Transverse colon (tissue), 4 donors: ENCODE measurements around the gene NRP1. TPM values are rescaled to one million over a fixed set of nuclear protein-coding genes. Genes with fewer than 3 reads are reported as not detected.

Experiments used
- DNase-seq: peaks from one replicate; pipeline ENCODE4 v3.0.0-alpha.2; 2019
- H3K27ac ChIP-seq, 4 donors: fragments of 200-600 bp; sonication (generic); 2 replicates each; pipeline ENCODE4 v1.5.1; 2016 to 2018; ENCODE audit warnings: inconsistent platforms in 4 of 4
- H3K27me3 ChIP-seq: fragments of 200-600 bp; sonication (generic); 2 replicates; pipeline ENCODE4 v1.5.1; 2017; ENCODE audit warnings: inconsistent platforms
- H3K36me3 ChIP-seq, 4 donors: fragments of 200-600 bp; sonication (generic); 2 replicates each; pipeline ENCODE4 v1.5.1; 2017 to 2019; ENCODE audit warnings: inconsistent platforms in 4 of 4
- H3K4me1 ChIP-seq, 4 donors: fragments of 200-600 bp; sonication (generic); 2 replicates each; pipeline ENCODE4 v1.5.1; 2017 to 2020; ENCODE audit warnings: inconsistent platforms in 4 of 4
- H3K4me3 ChIP-seq, 4 donors: fragments of 200-600 bp; sonication (generic); 1 replicate in 1 of 4; 2 replicates in 3 of 4; pipeline versions ENCODE4 v1.5.1 to v1.6.1; 2017 to 2019; ENCODE audit warnings: inconsistent platforms in 4 of 4
- H3K9me3 ChIP-seq, 2 donors: fragments of 200-600 bp; sonication (generic); 2 replicates each; pipeline ENCODE4 v1.5.1; 2017 to 2019; ENCODE audit warnings: inconsistent platforms in 2 of 2
- EP300 ChIP-seq: sonication (generic); formaldehyde crosslinking; IDR thresholded peaks from one replicate; pipeline ENCODE4 v1.6.1; 2017; ENCODE audit warnings: antibody characterized with exemption, low read depth
- POLR2A ChIP-seq: fragments of 450-650 bp; IDR thresholded peaks from one replicate; pipeline ENCODE4 v1.6.1; 2016; ENCODE audit warnings: antibody characterized with exemption, mild to moderate bottlenecking, moderate library complexity
- POLR2AphosphoS5 ChIP-seq, 3 donors: sonication (generic); formaldehyde crosslinking; IDR thresholded peaks; one replicate each; pipeline ENCODE4 v1.6.1; 2016; ENCODE audit warnings: antibody characterized with exemption in 3 of 3
- WGBS, 2 donors: methylation state at CpG; one replicate each; pipeline ENCODE4 v1.1.5; 2018; ENCODE audit warnings: low coverage in 1 of 2; 5-methylcytosine and 5-hydroxymethylcytosine counted together
- in situ Hi-C, 4 donors: fragments of 200-750 bp; cut with MboI; loops; one replicate each; pipeline versions ENCODE4 v1.15.0 to v1.15.1; 2017; ENCODE audit warnings: low sequenced_read_pairs in 3 of 4, low pct_ligation_motif_present in 1 of 4, low pct_unique_long_range_greater_than_20kb in 1 of 4
- intact Hi-C: fragments of 100-400 bp; cut with DNase I; formaldehyde crosslinking; loops from one replicate; pipeline ENCODE4 v1.15.1; 2023; ENCODE audit warnings: low total_unique reads
- total RNA-seq, 4 donors: library from RNA; depleted of rRNA; stranded (reverse); fragments of >200 nt; gene quantifications; one replicate each; pipeline ENCODE4 v1.1.0, GENCODE V29; 2016
- TF ChIP-seq, protein P1 (sequence below), 5 experiments: fragments of 200-600 bp in 3 of 5; fragments of 450-650 bp in 2 of 5; sonication (generic) in 3 of 5; IDR thresholded peaks; 1 replicate in 2 of 5; 2 replicates in 3 of 5; pipeline ENCODE4 v1.5.1; 2016 to 2017; ENCODE audit warnings: antibody characterized with exemption in 5 of 5, inconsistent platforms in 3 of 5, mild to moderate bottlenecking in 2 of 5, moderate library complexity in 1 of 5

The NRP1 gene
- total RNA-seq, 4 donors from 2014 or later: 14.1 to 35.5 (median 19.5) TPM

DNA sequence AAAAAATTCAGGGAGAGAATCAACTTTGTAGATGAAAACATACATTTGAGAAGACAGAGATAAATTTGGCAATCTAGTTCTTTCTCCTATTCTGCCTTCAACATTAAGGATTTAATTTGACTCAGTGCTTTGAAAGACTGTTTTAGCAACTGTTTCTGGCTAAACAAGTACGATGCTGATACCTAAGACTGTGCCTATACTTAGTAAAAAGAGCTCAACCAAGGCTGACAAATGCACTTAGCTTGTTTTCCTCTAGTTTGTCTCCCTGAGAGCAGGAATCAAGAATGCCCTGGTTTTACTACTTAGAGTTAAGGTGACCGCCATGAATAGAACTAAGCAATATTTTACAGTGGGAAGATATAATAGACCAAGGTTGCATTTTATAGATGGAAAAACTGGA lies 49.5 kb downstream of the NRP1 start:
- Histone ChIP-seq H3K27ac (no peak overlapping the region), H3K27me3 (no peaks in the 10 kb centered on the region), H3K4me3 (no peak overlapping the region), H3K36me3 (no peaks in the 10 kb centered on the region), H3K9me3 (no peaks in the 10 kb centered on the region), H3K4me1 (no peaks in the 10 kb centered on the region)
- in situ Hi-C loops (no loop called here), intact Hi-C loops (no loop called here)
- WGBS, 2 donors: 62 to 85% methylated on average over 2 of the region's 2 CpGs
- no peak for DNase-seq
- TF ChIP-seq POLR2A: no peak
- TF ChIP-seq, protein P1, sequence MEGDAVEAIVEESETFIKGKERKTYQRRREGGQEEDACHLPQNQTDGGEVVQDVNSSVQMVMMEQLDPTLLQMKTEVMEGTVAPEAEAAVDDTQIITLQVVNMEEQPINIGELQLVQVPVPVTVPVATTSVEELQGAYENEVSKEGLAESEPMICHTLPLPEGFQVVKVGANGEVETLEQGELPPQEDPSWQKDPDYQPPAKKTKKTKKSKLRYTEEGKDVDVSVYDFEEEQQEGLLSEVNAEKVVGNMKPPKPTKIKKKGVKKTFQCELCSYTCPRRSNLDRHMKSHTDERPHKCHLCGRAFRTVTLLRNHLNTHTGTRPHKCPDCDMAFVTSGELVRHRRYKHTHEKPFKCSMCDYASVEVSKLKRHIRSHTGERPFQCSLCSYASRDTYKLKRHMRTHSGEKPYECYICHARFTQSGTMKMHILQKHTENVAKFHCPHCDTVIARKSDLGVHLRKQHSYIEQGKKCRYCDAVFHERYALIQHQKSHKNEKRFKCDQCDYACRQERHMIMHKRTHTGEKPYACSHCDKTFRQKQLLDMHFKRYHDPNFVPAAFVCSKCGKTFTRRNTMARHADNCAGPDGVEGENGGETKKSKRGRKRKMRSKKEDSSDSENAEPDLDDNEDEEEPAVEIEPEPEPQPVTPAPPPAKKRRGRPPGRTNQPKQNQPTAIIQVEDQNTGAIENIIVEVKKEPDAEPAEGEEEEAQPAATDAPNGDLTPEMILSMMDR (IDR thresholded peaks at IDR 0.05): no peak
- TF ChIP-seq EP300: no peak
- no peak for TF ChIP-seq POLR2AphosphoS5 (IDR thresholded peaks at IDR 0.05)

DNA sequence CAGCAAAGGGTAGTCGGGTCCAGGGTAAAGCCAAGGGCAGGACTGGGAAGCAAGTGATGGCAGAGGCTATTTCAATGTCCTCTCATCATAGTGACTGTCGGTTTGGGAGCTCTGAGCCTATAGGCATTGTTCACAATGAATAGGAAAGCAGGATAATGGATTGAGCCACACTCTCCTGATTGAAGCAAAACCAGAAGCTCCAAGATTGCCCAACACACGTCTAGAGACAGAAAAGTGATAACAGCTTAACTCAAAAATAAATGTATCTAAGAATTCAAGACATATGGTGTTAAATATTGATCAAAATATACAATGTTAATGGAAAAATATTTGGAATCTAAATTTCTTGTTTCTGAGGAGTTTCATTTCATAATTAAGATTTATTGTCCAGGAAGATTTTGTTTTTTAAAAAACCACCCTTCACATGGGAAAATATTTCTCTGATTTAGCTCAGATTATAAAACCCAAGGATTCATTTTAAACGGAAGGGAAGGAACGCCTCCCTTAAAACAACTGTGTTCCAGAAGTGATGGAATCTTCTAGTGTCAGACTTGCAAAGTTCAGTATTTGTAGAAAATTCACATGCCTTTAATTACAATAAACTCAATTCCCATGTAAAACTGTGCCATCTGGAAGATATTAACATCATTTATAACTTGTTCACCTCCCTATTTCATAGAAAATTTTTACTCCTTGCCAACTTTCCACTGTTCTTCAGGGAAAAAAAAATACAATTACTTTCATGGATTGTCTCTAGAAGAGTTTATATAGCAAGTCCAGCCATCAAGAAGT lies 54.5 kb downstream of the NRP1 start:
- Histone ChIP-seq H3K27ac (no peak overlapping the region), H3K27me3 (no peaks in the 10 kb centered on the region), H3K4me1 (no peaks in the 10 kb centered on the region), H3K4me3 (no peak overlapping the region), H3K9me3 (no peaks in the 10 kb centered on the region), H3K36me3 (no peaks in the 10 kb centered on the region)
- 77 to 85% methylated on average over 3 to 5 of the region's 5 CpGs for WGBS, 2 donors
- DNase-seq: no peak
- TF ChIP-seq, protein P1 (IDR thresholded peaks at IDR 0.05): no peak
- in situ Hi-C loops (no loop called here), intact Hi-C loops (no loop called here)

DNA sequence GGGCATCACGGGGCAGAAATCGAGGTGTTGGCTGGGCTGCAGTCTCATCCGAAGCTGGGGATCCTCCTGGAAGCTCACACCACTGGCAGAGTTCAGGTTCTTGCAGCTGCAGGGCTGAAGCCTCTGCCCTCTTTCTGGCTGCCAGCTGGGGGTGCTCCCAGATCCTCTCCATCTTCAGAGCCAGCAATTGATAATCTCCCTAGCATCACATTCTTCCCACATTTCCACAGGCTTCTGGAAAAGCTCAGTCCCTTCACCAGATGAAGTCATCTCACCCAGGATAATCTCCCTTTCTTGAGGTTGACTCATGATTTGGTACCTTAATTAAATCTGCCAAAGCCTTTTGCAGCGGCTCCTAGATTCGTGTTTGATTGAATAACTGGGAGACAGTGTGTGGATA lies 55.2 kb downstream of the NRP1 start:
- no peak for DNase-seq
- Histone ChIP-seq H3K9me3 (no peaks in the 10 kb centered on the region), H3K27ac (no peak overlapping the region), H3K27me3 (no peaks in the 10 kb centered on the region), H3K4me1 (peaks cover 0 to 2% (median 0%) of the 10 kb centered on the region in 4 donors), H3K4me3 (no peak overlapping the region), H3K36me3 (no peaks in the 10 kb centered on the region)
- TF ChIP-seq, protein P1 (IDR thresholded peaks at IDR 0.05): no peak
- no peak for TF ChIP-seq POLR2AphosphoS5 (IDR thresholded peaks at IDR 0.05)
- no peak for TF ChIP-seq EP300
- TF ChIP-seq POLR2A: no peak
- 82 to 90% methylated on average over 2 to 5 of the region's 5 CpGs for WGBS, 2 donors
- intact Hi-C loops (no loop called here), in situ Hi-C loops (no loop called here)

DNA sequence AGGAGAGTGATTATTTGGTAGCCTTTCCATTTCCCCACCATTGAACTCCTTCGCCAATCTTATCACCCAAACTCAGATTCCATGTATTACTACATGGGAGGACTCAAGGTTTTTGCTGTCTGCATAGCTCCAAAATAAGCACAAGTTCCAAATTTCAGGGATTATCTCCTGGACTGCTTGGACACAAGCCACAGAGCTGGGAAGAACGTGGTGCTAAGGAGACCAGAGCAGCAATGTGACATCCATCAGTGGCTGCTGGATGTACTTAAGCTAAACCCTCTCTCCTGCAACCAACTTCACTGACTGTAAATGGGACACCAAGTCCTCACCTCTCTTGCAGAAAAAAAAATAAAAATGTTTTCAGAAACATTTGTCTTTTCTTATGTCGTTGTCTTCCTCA lies 56.3 kb downstream of the NRP1 start:
- no peaks in the 10 kb centered on the region for H3K27me3 ChIP-seq
- H3K4me3 ChIP-seq: no peak overlapping the region
- TF ChIP-seq POLR2AphosphoS5 (IDR thresholded peaks at IDR 0.05) (no peak), POLR2A (no peak), EP300 (no peak)
- TF ChIP-seq, protein P1 (IDR thresholded peaks at IDR 0.05): no peak
- in situ Hi-C loops (no loop called here), intact Hi-C loops (no loop called here)
- no peak for DNase-seq
- no peaks in the 10 kb centered on the region for H3K9me3 ChIP-seq
- H3K4me1 ChIP-seq: peaks cover 0 to 13% (median 3%) of the 10 kb centered on the region in 4 donors
- no peaks in the 10 kb centered on the region for H3K36me3 ChIP-seq
- 73 to 76% methylated on average over 3 of the region's 3 CpGs for WGBS, 2 donors
- H3K27ac ChIP-seq: no peak overlapping the region
